ENCODE data around the gene HOXD9.

GRCh38 chr2:176107731-176108181 is 14.8 kb upstream of the HOXD9 start:
- no peak for TF ChIP-seq CTCF (IDR thresholded peaks at IDR 0.05)
- no peak for TF ChIP-seq POLR2A (IDR thresholded peaks at IDR 0.05)

Measured in testis (tissue), 2 donors.